Measurements from ENCODE around the gene INTS7. TPM values are rescaled to one million over a fixed set of nuclear protein-coding genes. Genes with fewer than 3 reads are reported as not detected.
"Not testable (repeated sequence)": the region's sequence is repeated elsewhere in the genome, so short reads cannot be mapped to it uniquely, and the experiment has no call there.

The INTS7 gene
- polyA plus RNA-seq, 6 donors from 2014 or later = 5.8 to 13.4 (median 8.4) TPM

- H3K9me3 Mint-ChIP-seq = peaks cover 2 to 16% (median 5%) of the 10 kb centered on the region in 7 donors
Observed at GRCh38 chr1:212022908-212023307, 12.4 kb downstream of the INTS7 start.

GRCh38 chr1:212021563-212021962 lies 13.8 kb downstream of the INTS7 start:
- Mint-ChIP-seq H3K9me3 (peaks cover 2 to 16% (median 5%) of the 10 kb centered on the region in 7 donors), H3K4me1 (peaks cover 0 to 4% (median 0%) of the 10 kb centered on the region in 3 donors), H3K27ac (no peak overlapping the region), H3K4me3 (no peak overlapping the region), H3K27me3 (no peaks in the 10 kb centered on the region), H3K36me3 (peaks cover 8 to 12% of the 10 kb centered on the region in 2 donors)
- ATAC-seq (ENCODE audit: low read depth in 2 of 2) = no peak
- no peak for DNase-seq

More at GRCh38 chr1:212022908-212023307, 12.4 kb downstream of the INTS7 start:
- ATAC-seq (ENCODE audit: low read depth in 2 of 2); H3K4me1 Mint-ChIP-seq; DNase-seq; H3K36me3 Mint-ChIP-seq; H3K4me3 Mint-ChIP-seq; H3K27me3 Mint-ChIP-seq; H3K27ac Mint-ChIP-seq: not testable (repeated sequence)

- Mint-ChIP-seq H3K9me3 (peaks cover 2 to 16% (median 5%) of the 10 kb centered on the region in 7 donors), H3K36me3 (peaks cover 8 to 12% of the 10 kb centered on the region in 2 donors), H3K4me1 (peaks cover 0 to 4% (median 0%) of the 10 kb centered on the region in 3 donors), H3K4me3 (no peak overlapping the region), H3K27ac (peak overlapping the region in 2 of 6 donors; percentile 16 to 29), H3K27me3 (no peaks in the 10 kb centered on the region)
- no peak for ATAC-seq (ENCODE audit: low read depth in 2 of 2)
- DNase-seq = no peak
Observed at GRCh38 chr1:212020975-212021374, 14.4 kb downstream of the INTS7 start.

- Mint-ChIP-seq H3K27ac (peak overlapping the region in 1 of 6 donors; percentile 28), H3K4me3 (no peak overlapping the region), H3K36me3 (peaks cover 0 to 3% of the 10 kb centered on the region in 2 donors), H3K9me3 (no peaks in the 10 kb centered on the region), H3K4me1 (peaks cover 0 to 5% (median 0%) of the 10 kb centered on the region in 3 donors), H3K27me3 (no peaks in the 10 kb centered on the region)
- no peak for ATAC-seq (ENCODE audit: low read depth in 2 of 2)
- no peak for DNase-seq
Observed at GRCh38 chr1:212013672-212014071, 21.7 kb downstream of the INTS7 start.

- peaks cover 0 to 5% (median 0%) of the 10 kb centered on the region in 3 donors for H3K4me1 Mint-ChIP-seq
- no peak overlapping the region for H3K4me3 Mint-ChIP-seq
- H3K36me3 Mint-ChIP-seq = peaks cover 0 to 3% of the 10 kb centered on the region in 2 donors
- H3K27me3 Mint-ChIP-seq = no peaks in the 10 kb centered on the region
- H3K27ac Mint-ChIP-seq = no peak overlapping the region
- peak; percentile 36 for DNase-seq
- ATAC-seq (ENCODE audit: low read depth in 2 of 2) = peak; percentile 80 to 92
- H3K9me3 Mint-ChIP-seq = no peaks in the 10 kb centered on the region
Observed at GRCh38 chr1:212012034-212012740, 23.2 kb downstream of the INTS7 start.

GRCh38 chr1:212010004-212010403 lies 25.4 kb downstream of the INTS7 start:
- peaks cover 0 to 5% (median 0%) of the 10 kb centered on the region in 3 donors for H3K4me1 Mint-ChIP-seq
- H3K4me3 Mint-ChIP-seq = no peak overlapping the region
- no peak for ATAC-seq (ENCODE audit: low read depth in 2 of 2)
- DNase-seq = no peak
- no peaks in the 10 kb centered on the region for H3K9me3 Mint-ChIP-seq
- no peaks in the 10 kb centered on the region for H3K27me3 Mint-ChIP-seq
- H3K36me3 Mint-ChIP-seq = peaks cover 4 to 12% of the 10 kb centered on the region in 2 donors
- H3K27ac Mint-ChIP-seq = no peak overlapping the region

- peaks cover 0 to 5% (median 0%) of the 10 kb centered on the region in 3 donors for H3K4me1 Mint-ChIP-seq
- no peaks in the 10 kb centered on the region for H3K9me3 Mint-ChIP-seq
- H3K27ac Mint-ChIP-seq = no peak overlapping the region
- ATAC-seq (ENCODE audit: low read depth in 2 of 2) (no peak), DNase-seq (no peak)
- H3K27me3 Mint-ChIP-seq = no peaks in the 10 kb centered on the region
- peaks cover 7 to 15% of the 10 kb centered on the region in 2 donors for H3K36me3 Mint-ChIP-seq
- peak overlapping the region in 1 of 8 donors; percentile 9 for H3K4me3 Mint-ChIP-seq
Observed at GRCh38 chr1:212009561-212009960, 25.8 kb downstream of the INTS7 start.

GRCh38 chr1:212007886-212008285 lies 27.5 kb downstream of the INTS7 start:
- Mint-ChIP-seq H3K36me3 (peaks cover 11 to 18% of the 10 kb centered on the region in 2 donors), H3K27me3 (no peaks in the 10 kb centered on the region), H3K4me1 (peaks cover 0 to 5% (median 0%) of the 10 kb centered on the region in 3 donors), H3K9me3 (no peaks in the 10 kb centered on the region), H3K4me3 (no peak overlapping the region), H3K27ac (no peak overlapping the region)
- ATAC-seq (ENCODE audit: low read depth in 2 of 2) (no peak), DNase-seq (no peak)

- Mint-ChIP-seq H3K27ac (no peak overlapping the region), H3K4me1 (peaks cover 0 to 5% (median 0%) of the 10 kb centered on the region in 3 donors), H3K4me3 (no peak overlapping the region), H3K36me3 (peaks cover 16 to 19% of the 10 kb centered on the region in 2 donors), H3K27me3 (no peaks in the 10 kb centered on the region), H3K9me3 (no peaks in the 10 kb centered on the region)
- DNase-seq (no peak), ATAC-seq (ENCODE audit: low read depth in 2 of 2) (no peak)
Observed at GRCh38 chr1:212007178-212007577, 28.2 kb downstream of the INTS7 start.

- Mint-ChIP-seq H3K27ac (no peak overlapping the region), H3K36me3 (peaks cover 19 to 25% of the 10 kb centered on the region in 2 donors), H3K27me3 (no peaks in the 10 kb centered on the region), H3K4me1 (no peaks in the 10 kb centered on the region), H3K4me3 (no peak overlapping the region), H3K9me3 (no peaks in the 10 kb centered on the region)
- DNase-seq (no peak), ATAC-seq (ENCODE audit: low read depth in 2 of 2) (no peak)
Observed at GRCh38 chr1:212004895-212005608, 30.3 kb downstream of the INTS7 start.

GRCh38 chr1:212002536-212002935 lies 32.8 kb downstream of the INTS7 start:
- Mint-ChIP-seq H3K36me3 (peaks cover 19 to 25% of the 10 kb centered on the region in 2 donors), H3K9me3 (no peaks in the 10 kb centered on the region), H3K27me3 (no peaks in the 10 kb centered on the region), H3K4me1 (no peaks in the 10 kb centered on the region), H3K27ac (peak overlapping the region in 2 of 6 donors; percentile 42 to 77), H3K4me3 (no peak overlapping the region)
- DNase-seq (no peak), ATAC-seq (ENCODE audit: low read depth in 2 of 2) (no peak)

GRCh38 chr1:211997426-211997825 lies 37.9 kb downstream of the INTS7 start:
- not testable (repeated sequence) for H3K27ac Mint-ChIP-seq; H3K27me3 Mint-ChIP-seq; H3K4me3 Mint-ChIP-seq; ATAC-seq (ENCODE audit: low read depth in 2 of 2); H3K9me3 Mint-ChIP-seq; H3K4me1 Mint-ChIP-seq; DNase-seq
- H3K36me3 Mint-ChIP-seq = peaks cover 5 to 17% of the 10 kb centered on the region in 2 donors

- DNase-seq (no peak), ATAC-seq (ENCODE audit: low read depth in 2 of 2) (no peak)
- Mint-ChIP-seq H3K36me3 (peaks cover 3 to 6% of the 10 kb centered on the region in 2 donors), H3K4me1 (no peaks in the 10 kb centered on the region), H3K4me3 (no peak overlapping the region), H3K27me3 (no peaks in the 10 kb centered on the region), H3K9me3 (no peaks in the 10 kb centered on the region), H3K27ac (peak overlapping the region in 1 of 6 donors; percentile 25)
Observed at GRCh38 chr1:211991695-211992094, 43.7 kb downstream of the INTS7 start.

Data from naive B cell (primary cell).